Lower lobe of right lung (tissue), 2 donors: Measurements from ENCODE around the gene UROC1. TPM values are rescaled to one million over a fixed set of nuclear protein-coding genes. Genes with fewer than 3 reads are reported as not detected.

Experiments used
- ATAC-seq, 2 donors: fragments of 200-7000 bp; cut with Tn5 transposase; one replicate each; pipeline ENCODE4 v1.9.1; 2020 to 2022; ENCODE audit warnings: mild to moderate bottlenecking in 2 of 2, moderate library complexity in 2 of 2
- DNase-seq: peaks from one replicate; pipeline ENCODE4 v3.0.0-alpha.2; 2020
- H3K27ac ChIP-seq: fragments of 200-600 bp; one replicate; pipeline ENCODE4 v1.8.0; 2022
- H3K27me3 ChIP-seq: fragments of 200-600 bp; one replicate; pipeline ENCODE4 v1.8.0; 2022; ENCODE audit warnings: low read depth
- H3K36me3 ChIP-seq: fragments of 200-600 bp; one replicate; pipeline ENCODE4 v1.8.0; 2022; ENCODE audit warnings: mild to moderate bottlenecking
- H3K4me1 ChIP-seq: fragments of 200-600 bp; one replicate; pipeline ENCODE4 v1.8.0; 2022
- H3K4me3 ChIP-seq: fragments of 200-600 bp; one replicate; pipeline ENCODE4 v1.8.0; 2022; ENCODE audit warnings: mild to moderate bottlenecking
- H3K9me3 ChIP-seq: fragments of 200-600 bp; one replicate; pipeline ENCODE4 v1.8.0; 2022
- CTCF ChIP-seq: fragments of 200-600 bp; IDR thresholded peaks from one replicate; pipeline ENCODE4 v1.8.0; 2022; ENCODE audit warnings: antibody characterized with exemption, mild to moderate bottlenecking
- intact Hi-C: fragments of 100-400 bp; cut with DNase I; formaldehyde crosslinking; loops from one replicate; pipeline ENCODE4 v1.11.0; 2022
- total RNA-seq: library from RNA; stranded (reverse); fragmentation: NEBNext Ultra II Directional; extraction: Animal tissue kit (Norgen Biotek cat#: 25700); gene quantifications from one replicate; pipeline ENCODE4 v1.2.1, GENCODE V29; 2021
- donor health status: DM: no; HTN: yes; CAD: no; lungs with severe emphysema.

Gene UROC1
- total RNA-seq, 1 donor from 2014 or later, result not detected

GRCh38 chr3:126472277-126473006 lies 45.1 kb downstream of the UROC1 start:
- Histone ChIP-seq H3K4me1 (peaks cover 70% of the 10 kb centered on the region), H3K36me3 (peaks cover 45% of the 10 kb centered on the region), H3K9me3 (no peaks in the 10 kb centered on the region), H3K27me3 (no peaks in the 10 kb centered on the region), H3K4me3 (peak overlapping the region; percentile 81), H3K27ac (peak overlapping the region; percentile 57)
- peak; percentile 88 for DNase-seq
- no peak for TF ChIP-seq CTCF
- intact Hi-C loops, result no loop called here
- ATAC-seq, result peak; percentile 54 to 72

GRCh38 chr3:126469479-126469878 lies 48.1 kb downstream of the UROC1 start:
- Histone ChIP-seq H3K36me3 (peaks cover 74% of the 10 kb centered on the region), H3K4me3 (no peak overlapping the region), H3K9me3 (no peaks in the 10 kb centered on the region), H3K27me3 (no peaks in the 10 kb centered on the region), H3K27ac (no peak overlapping the region), H3K4me1 (peaks cover 87% of the 10 kb centered on the region)
- intact Hi-C loops, result no loop called here
- no peak for TF ChIP-seq CTCF
- peak; percentile 56 to 74 for ATAC-seq
- peak; percentile 71 for DNase-seq

GRCh38 chr3:126468028-126468891 lies 49.3 kb downstream of the UROC1 start:
- ATAC-seq, result peak; percentile 37 to 39
- peaks cover 75% of the 10 kb centered on the region for H3K4me1 ChIP-seq
- peak; percentile 58 for DNase-seq
- H3K36me3 ChIP-seq, result peaks cover 86% of the 10 kb centered on the region
- H3K27ac ChIP-seq, result no peak overlapping the region
- TF ChIP-seq CTCF, result no peak
- no peaks in the 10 kb centered on the region for H3K9me3 ChIP-seq
- intact Hi-C loops, result no loop called here
- no peaks in the 10 kb centered on the region for H3K27me3 ChIP-seq
- no peak overlapping the region for H3K4me3 ChIP-seq

- TF ChIP-seq CTCF, result no peak
- Histone ChIP-seq H3K36me3 (peaks cover 93% of the 10 kb centered on the region), H3K4me1 (peaks cover 68% of the 10 kb centered on the region), H3K27ac (no peak overlapping the region), H3K27me3 (no peaks in the 10 kb centered on the region), H3K4me3 (no peak overlapping the region), H3K9me3 (no peaks in the 10 kb centered on the region)
- ATAC-seq (no peak), DNase-seq (no peak)
- intact Hi-C loops, result no loop called here
Observed at GRCh38 chr3:126467611-126467955, 50.0 kb downstream of the UROC1 start.

- peaks cover 63% of the 10 kb centered on the region for H3K4me1 ChIP-seq
- DNase-seq, result no peak
Observed at GRCh38 chr3:126466886-126467610, 50.5 kb downstream of the UROC1 start.

More at GRCh38 chr3:126466886-126467610, 50.5 kb downstream of the UROC1 start:
- no peak for TF ChIP-seq CTCF
- Histone ChIP-seq H3K27ac (peak overlapping the region; percentile 51), H3K9me3 (no peaks in the 10 kb centered on the region), H3K27me3 (no peaks in the 10 kb centered on the region), H3K36me3 (peaks cover 99% of the 10 kb centered on the region), H3K4me3 (no peak overlapping the region)
- peak; percentile 41 to 45 for ATAC-seq
- intact Hi-C loops, result no loop called here
